ENCODE results near the gene FGGY.

Gene FGGY

DNA sequence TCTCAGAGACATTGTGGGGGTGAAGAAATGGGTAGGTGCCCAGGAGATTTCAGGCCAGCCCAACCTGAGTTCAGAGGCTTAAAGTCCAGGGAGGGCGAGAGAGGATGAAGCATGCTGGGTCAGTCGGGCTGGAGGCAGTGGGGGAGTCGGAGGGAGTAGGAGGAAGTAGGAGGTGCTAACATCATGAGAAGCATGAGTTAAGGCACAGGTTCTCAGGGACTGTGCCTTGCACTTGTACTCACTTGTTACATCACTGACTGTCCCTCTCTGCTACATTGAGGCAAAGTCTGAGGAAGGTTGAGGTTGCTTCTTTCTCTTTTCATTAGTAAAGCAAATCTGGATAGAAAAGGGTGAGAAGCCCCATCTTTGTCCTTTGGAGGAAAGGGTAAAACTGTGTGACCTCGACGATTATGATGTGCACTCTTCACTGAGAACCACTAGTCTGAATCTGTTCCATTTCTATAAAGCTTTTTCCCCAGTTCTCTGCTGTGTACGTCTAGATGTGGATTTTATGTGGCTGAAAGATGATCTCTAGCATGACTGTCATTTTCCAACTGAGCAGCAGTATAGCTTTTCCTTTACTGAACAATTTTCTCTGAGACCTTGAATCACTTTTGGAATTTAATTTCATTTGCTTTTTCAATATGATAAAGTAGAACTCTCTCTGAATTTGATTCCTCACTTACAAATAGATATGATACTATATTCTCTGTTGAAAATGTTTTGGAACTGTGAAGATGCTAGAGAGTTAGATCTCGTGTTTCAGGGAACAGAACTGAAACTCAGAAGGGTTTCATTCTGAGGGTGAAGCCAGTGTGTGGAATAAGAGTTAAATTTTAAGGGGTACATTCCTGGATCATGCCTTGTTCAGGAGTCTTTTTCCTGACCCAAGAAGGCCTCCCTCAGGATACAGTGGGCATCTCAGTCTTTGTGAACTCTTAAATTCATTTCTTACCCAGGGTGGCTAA, 94.6 kb downstream of the FGGY start:
- no peak for FAIRE-seq

DNA sequence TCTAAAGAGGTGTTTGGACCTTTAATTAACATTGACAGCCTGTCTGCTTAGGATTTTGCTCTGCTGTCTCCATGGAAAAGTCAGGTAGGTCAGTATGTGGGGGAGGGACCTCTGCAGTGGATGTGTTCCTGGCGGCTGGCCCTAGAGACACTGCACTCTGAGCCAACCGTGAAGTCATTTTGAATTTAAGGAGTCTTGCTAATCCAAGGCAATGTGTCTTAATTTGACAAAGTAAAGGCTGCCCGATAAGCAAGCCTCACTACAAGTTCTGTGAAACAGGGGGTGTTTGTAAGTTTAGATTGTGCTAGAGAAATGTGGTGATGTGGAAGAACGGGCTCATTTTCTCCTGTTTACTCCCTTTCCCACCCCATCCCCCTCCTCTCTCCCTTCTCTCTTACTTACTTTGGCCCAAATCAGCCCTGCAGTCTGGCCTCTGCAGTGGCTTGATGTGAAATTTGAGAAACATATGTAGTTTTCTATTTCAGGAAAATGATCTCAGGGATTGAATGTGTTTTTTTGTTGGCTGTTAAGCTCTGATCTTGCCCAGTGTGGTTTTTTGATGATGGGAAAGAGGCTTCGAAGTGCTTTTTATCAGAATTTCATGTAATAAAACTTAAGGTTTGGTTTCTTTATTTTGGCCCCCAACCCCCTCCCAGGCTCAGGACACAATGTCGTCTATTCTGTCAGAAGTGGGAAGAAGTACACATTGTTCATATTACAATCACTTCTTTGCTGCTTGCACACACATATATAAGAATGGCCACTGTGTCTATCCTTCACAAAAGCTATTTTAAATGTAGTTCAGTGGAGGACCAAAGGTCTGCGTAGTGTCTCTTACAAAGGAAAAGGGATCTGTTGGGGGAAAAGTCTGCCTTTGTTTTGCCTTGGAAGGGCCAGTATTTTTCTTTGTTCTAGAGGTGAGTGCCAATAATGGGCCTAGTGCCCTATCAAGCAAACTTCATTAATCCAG, 96.6 kb downstream of the FGGY start:
- FAIRE-seq = no peak

DNA sequence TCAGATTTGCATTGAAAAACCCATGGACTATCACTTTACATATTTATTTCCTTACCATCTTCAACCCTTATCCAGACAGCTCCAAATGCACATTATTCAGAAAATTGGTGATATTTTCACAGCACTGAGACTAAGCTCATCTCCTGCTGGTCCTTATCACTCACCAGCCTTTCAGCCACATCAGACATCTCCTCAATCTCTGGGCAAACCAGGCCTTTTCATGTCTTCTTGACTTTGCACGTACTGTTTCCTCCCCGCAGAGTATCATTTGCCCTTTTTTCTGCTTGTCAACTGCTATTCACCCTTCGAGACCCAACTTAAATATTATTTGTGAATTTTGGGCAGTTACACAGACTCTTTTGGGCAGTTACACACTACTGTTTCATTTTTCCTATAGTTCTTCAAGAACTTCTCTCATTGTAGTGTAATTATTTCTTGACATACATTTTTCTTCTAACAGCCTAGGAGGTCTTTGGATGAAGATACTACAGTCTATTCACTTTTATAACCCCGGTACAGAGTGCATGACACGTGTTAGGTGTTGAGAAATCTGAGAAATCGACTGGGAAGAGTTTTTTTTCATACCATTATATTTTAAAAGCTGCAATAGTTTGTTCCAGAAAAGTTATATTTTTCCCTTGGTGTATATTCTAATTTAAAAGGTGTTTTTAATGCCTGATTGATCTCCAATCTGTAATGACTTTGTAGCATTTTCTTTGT, 98.0 kb downstream of the FGGY start:
- FAIRE-seq = no peak

DNA sequence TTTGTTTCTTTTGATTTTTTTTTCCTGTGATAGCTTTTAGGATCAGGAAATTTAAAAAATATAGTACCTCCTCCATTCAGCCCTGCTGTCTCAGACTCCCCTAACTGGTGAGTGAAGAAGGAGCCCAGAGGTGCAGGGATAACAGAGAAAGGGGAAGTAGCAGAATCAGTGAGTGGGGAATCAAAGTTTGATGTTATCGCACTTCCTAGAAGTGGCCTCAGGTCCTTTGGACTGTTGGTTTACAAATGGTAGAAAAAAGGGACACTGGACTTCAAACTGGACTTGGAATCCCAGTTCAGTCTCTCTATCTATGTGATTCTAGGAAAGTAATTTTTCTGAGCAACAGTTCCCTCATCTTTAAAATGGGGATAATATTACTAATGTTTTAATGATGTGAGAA, 99.5 kb downstream of the FGGY start:
- no peak for FAIRE-seq

DNA sequence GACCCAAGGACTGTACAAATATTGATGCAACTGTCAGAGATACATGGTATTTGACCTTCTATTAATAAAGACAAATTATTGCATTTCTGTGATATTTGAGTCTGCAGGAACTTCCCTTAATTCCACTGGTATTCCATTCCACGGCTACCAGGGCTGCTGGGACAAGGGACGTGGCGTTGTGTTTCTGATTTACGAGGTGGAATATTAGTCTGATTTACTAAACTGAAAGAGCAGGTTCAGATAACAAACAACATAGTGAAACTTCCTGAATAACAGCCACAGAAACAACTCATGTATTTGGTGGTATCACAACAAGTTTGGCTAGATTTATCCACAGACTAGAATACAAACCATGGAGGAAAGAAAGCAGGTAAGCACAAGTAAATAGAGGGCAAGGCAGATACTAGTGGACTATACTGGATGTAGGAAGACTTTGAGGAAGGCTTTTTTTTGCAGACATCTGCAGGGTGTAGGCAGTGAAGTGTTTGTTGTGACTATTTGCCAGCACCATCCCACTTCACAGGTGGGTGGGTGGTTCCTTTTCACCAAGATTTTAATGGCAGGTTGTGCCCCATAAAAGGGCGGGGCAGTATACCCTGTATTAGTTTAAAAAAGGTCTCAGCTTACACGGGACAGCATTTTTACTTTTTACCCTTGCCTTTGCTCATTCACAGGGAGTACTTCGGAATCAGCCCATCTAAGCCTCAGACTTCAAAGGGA, 100.4 kb downstream of the FGGY start:
- no peak for FAIRE-seq

DNA sequence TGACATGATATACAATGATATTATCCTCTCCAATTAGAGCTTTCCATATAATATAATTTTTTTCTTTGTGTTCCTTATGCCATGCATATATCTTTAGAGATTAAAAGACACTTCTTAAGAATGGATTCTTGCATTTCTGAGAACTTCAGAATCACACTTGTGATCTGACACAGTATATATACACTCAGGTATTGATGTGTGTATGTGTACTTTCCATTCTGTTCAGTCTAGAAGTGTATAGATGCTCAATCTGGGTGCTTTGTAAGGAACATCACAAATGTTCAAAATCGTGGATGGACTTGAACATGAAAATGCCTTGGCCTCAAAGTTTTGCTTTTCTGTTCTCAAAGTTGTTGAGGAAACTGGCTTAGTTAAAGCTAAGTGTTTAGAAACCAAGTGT, 102.7 kb downstream of the FGGY start:
- no peak for FAIRE-seq

DNA sequence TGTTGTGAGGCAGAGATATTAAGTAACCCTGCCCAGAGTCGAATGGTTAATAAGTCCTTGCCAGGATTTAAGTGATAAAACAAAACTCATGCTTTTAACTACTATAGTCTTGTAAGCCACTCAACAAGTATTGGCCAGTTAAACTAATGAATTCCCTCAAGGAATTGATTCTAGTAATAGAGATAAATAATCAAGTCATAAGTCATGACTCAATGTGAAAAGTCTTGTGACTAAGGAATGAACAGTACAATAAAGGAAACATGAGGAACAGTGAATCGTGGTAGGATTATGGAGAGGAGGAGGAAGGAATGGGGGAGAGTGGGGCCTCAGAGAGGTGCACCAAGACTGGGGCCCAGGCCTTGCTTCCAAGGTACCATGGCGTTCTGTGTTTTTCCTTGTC, 104.7 kb downstream of the FGGY start:
- FAIRE-seq = no peak

DNA sequence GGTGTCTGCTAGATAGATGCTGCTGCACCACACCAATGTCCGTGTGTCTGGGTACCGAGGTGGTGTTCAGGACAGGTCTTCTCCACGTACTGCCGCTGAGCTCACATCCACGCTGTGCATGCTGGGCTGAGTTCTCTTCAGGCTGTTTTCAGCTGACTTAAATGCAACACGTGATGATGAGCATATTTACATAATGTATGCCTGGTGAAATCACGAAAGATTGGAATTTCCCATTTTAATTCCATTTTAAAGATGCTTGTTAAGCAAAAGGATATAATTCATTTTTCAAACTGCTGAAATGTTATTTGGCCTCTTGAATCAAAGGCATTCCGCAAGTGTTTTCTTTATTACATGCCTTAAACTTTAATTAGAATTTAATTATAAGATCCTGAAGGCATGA, 107.9 kb downstream of the FGGY start:
- no peak for FAIRE-seq

DNA sequence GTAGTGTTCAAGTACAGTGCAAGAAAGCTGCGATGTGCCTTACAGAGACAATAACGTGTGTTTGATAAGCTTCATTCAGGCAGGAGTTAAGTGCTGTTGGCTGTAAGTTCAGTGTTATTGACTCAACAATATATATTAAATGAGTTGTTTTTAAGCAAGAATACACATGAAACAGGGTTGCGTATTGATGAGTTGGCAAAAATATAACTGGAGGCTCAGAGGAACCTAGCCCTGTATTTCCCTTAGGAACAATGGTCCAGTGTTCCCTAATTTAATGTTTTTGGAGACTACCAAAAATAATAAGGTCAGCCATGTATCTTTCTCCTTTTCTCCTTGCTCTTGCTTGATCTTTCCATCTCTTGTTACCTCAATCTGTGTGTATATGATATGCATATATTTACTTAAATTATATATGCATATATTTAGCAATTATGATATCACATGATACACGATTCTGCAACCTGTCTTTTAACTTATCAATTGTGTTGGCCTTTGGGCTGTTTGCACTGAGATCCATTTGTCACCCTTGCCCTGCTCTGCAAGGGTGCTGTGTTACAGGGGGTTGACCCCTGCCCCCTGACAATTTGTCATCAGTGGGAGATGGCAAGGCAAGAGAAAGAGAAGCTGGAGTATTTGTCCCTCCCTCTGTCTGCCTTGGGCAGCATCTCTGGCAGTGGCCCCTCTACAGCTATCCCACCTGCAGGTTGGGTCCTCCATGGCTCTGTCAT, 109.7 kb downstream of the FGGY start:
- FAIRE-seq = no peak

DNA sequence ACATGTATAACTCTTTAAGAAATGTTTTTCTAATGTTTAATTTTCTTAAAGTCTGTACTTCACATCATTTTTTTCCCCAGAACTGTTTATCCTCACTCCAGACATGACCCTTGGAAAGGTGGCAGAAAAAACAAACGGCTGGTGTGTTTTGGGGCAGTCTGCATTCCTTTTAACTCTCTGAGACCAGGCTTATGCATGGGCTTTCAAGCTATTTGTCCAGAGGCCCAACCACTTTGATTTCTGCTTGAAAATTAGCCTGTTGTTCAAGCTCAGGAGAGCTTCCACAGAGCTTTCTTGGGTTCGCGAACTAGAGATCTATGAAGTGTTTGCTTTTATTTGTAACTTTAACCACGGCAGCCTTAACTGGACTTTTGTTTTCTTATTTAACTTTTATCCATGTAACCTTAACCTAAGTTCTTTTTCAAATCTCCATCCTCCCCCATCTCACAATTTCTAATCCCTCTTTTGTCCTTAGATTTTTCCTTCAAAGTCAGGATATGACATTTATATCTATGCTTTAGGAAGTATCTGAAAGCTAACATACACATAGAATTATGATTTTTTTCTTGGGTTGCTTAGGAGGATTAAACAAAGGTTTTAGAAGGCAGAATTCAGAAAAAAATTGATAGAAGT, 111.8 kb downstream of the FGGY start:
- no peak for FAIRE-seq

DNA sequence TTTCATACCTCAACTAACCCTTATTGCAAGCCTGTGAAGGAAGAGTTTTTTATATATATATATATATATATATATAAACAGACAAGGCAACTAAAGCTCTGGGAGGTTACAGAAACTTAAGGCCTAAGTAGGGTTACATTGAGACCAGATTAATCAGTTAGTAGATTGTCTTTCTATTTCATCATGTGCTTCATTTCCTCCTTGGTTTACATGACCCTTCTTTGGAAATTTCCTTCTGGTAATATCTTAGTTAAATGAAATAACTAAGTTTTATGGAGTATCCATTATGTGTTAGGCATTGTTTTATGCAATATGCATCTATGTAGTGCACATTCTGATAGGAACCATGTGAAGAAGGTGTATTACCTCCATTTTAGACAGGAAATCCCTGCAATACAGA, 112.7 kb downstream of the FGGY start:
- FAIRE-seq = no peak

DNA sequence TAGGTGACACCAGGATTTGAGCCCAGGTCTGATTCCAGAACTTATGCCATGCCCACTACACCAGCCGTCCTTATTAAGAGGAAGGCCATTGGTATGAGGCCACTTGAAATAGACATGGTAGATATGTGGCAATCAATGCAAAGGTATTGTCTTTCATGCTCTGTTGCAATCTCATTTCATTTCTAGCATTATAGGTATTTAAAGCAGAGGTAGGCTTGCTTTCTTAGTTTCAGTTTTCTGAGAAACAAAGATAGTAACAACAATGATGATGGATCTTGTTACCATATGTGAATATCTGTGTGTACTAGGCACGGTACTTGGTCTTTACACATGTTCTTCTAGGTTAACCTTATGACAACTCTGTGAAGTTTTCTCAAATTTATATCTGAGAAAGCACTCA, 113.1 kb downstream of the FGGY start:
- FAIRE-seq = no peak

DNA sequence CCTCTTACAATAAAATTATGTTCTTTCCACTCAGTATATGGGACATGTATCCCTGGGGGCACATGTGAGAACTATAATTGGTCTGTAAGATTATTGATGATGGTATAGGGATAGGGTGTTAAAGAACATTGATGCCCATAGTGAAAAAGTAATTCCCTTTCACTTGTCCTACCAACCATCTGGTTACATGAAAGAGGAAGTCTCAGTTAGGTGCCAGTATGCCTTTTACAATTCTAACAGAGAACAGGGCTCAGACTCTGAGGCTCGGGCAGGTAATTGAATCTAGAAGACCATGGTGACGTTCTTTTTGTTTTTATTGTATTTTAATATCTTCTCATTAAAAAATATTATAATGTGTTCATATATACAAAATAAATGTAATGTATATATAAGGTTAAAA, 113.6 kb downstream of the FGGY start:
- no peak for FAIRE-seq

DNA sequence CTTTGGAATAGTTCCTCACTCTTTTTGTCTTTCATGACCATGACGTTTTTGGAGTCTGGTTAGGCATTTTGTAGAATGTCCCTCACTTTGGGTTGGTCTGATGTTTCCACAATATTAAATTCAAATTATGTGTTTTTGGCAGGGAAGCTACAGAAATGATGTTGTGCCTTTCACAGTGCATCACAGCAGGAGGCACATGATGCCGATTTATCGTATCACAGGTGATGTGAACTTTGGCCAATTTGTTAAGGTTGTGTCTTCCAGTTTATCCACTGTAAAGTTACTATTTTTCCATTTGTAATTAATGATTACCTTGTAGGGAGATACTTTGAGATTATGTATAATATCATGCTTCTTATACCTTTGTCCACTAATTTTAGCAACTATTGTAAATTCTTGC, 114.3 kb downstream of the FGGY start:
- no peak for FAIRE-seq

DNA sequence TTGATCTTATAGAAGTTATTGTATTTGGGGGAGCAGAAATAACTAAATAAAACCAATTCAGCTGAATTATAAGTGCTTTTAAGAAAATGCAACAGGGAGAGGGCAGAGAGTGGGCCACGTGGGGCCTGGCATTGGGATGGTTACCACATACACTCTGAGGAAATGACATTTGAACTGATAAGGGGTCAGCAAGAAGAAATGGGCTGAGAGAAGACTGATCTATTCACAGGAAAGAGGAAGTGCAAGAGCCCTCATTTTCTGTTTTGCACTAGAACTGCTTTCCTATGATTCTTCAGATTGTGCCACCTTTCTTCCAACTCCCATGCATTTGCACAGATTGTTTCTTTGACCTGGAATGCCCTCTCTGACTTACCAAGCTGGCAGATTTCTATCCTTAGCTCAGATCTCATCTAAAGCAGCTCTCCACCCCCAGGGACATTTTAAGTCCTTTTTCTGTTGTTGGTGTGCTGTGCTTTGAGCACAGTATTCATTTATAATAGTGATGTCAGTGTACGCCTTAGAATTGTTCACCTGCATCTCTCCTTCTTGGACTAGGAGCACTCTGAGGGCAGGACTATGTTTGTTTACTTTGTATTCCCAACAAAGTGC, 115.9 kb downstream of the FGGY start:
- FAIRE-seq = no peak

DNA sequence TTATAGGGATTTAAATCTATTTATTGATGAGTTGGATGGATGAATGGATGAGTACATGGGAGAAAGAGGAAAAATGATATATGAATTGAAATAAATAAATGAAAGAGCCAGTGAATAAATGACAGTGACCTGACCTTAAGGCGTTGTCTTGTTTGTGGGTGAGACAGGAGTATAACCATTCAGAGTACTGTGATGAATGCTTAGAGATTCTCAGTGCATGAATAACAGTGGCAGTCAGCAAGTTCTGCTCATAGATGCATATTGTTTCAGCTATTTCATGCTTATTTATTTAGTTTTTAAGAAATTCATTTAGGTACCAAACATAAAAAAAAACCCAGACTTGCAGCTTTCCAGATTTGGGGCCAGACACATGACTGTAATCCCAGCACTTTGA, 116.4 kb downstream of the FGGY start:
- no peak for FAIRE-seq

DNA sequence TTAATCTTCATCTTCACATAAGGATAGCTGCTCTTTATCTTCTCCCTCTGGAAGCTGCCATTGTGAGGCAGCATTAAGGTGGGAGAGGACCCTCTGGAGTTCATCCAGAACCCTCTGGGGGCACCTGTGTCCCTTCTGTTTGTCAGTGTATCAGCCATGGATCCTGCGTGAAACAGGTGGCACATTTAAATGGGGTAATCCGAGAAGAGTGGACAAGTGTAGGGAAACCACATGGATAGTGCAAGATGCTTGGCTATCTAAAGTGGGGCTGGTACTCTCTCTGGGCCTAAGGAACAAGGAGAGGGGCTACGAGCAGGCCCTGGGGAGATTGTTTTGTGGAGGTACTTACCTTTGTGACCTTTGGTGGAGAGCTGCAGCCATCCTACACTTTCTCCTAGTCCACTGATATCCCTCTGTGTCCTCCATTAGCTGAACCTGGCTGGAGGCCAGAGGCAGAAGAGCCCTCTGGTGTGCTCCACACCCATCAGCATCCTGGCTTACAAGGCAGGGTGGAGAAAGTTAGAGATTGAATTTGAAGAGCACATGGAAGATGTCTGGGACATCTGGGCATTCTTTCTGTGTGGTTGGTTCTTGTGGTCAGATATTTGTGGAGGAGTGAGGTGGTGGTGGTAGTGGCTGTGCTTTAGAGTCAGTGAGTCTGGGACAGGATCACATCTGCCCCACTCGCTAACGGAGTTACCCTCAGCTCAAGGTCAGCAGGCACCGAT, 117.7 kb downstream of the FGGY start:
- no peak for FAIRE-seq

DNA sequence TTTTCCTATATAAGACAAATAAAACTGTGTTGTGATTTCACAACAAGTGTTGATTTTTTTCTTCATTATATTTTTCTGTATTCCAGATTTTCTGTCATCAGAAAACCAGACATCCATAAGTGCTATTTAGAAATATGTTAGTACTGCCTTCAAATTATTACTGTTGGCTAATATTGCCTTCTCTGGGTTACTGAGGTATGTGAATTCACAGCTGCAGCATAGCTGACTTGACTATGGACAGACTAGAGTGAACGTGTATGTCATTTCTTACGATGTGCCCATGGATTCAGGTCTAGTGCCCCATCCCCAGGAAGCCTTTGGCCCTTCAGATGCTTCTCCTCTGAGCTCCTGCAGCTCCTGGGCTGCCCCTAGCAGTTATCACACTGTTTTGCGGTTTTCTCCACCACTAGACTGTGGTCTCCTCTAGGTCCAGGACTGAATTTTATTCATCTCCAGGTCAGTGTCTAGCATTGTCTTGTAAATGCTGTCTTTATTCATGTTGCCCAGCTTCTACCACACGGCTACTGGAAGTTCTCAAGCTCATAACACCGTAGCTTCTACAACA, 118.5 kb downstream of the FGGY start:
- no peak for FAIRE-seq

DNA sequence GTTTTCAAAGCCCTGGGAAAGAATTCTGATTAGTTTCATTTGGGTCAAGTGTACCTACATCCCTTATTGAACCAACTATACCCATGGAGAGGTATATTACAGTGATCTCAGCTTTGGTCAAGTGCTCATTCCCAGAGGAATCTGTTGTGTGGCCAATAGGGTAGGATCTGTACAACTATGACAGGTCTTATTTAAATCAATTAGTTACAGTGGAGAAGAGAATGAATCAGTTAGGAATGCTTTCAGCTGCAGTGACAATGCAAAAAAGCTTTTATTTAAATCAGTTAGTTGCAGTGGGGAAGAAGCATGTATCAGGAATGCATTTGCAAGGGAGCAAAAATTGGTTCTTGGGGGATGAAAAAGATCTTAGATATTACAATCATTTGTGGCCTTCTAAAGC, 119.0 kb downstream of the FGGY start:
- no peak for FAIRE-seq

DNA sequence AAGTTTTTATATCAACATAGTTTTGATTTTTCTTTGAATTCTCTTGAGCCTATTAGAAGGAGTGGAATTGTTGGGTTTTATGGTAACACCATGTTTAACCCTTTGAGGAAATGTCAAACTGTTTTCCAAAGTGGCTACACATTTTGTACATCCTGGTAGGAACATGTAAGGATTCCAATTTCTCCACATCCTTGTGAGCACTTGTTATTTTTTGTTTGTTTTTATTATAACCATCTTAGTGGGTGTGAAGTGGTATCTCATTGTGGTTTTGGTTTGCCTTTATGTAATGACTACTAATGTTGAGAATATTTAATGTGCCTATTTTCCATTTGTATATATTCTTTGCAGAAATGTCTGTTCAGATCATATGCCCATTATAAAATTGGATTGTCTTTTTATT, 120.5 kb downstream of the FGGY start:
- FAIRE-seq = no peak
